ENCODE data around the gene NDUFC1.

DNA sequence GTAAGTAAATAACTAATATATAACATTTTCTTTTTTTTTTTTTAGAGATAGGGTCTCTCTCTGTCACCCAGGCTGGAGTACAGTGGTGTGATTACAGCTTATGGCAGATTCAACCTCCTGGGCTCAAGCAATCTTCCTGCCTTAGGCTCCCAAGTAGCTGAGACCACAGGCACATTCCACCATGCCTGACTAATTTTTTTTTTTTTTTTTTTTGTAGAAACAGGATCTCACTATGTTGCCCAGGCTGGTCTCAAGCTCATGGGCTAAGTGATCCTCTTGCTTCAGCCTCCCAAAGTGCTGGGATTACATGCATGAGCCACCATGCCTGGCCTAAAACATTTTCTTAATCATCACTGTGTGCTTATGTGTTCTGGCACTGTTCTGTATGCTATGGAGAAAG lies 55.0 kb downstream of the NDUFC1 start:
- TF ChIP-seq CEBPG (CRISPR knock-in tag; IDR thresholded peaks at IDR 0.05) (no peak), CEBPG (tag; conservative IDR thresholded peaks at IDR 0.05 in 1 of 2, IDR thresholded peaks at IDR 0.05 in 1 of 2) (no peak), IRF2 (CRISPR knock-in tag; IDR thresholded peaks at IDR 0.05) (no peak)

Data from K562 (cell line).